Esophagus muscularis mucosa (tissue), 4 donors: ENCODE measurements around the gene PLD1.

Experiments used
- EP300 ChIP-seq: sonication (generic); formaldehyde crosslinking; IDR thresholded peaks from one replicate; pipeline ENCODE4 v1.6.1; 2017; ENCODE audit warnings: antibody characterized with exemption
- POLR2A ChIP-seq: fragments of 450-650 bp; IDR thresholded peaks from one replicate; pipeline ENCODE4 v1.6.1; 2017; ENCODE audit warnings: antibody characterized with exemption, moderate library complexity, mild to moderate bottlenecking, low read depth
- POLR2AphosphoS5 ChIP-seq, 2 donors: sonication (generic); formaldehyde crosslinking; IDR thresholded peaks; one replicate each; pipeline ENCODE4 v1.6.1; 2017; ENCODE audit warnings: antibody characterized with exemption in 2 of 2
- TF ChIP-seq, protein P1 (sequence below), 3 experiments: fragments of 200-600 bp in 2 of 3; fragments of 450-650 bp in 1 of 3; sonication (generic) in 2 of 3; IDR thresholded peaks; one replicate each; pipeline ENCODE4 v1.5.1; 2017 to 2019; ENCODE audit warnings: antibody characterized with exemption in 3 of 3, mild to moderate bottlenecking in 2 of 3, moderate library complexity in 1 of 3

DNA sequence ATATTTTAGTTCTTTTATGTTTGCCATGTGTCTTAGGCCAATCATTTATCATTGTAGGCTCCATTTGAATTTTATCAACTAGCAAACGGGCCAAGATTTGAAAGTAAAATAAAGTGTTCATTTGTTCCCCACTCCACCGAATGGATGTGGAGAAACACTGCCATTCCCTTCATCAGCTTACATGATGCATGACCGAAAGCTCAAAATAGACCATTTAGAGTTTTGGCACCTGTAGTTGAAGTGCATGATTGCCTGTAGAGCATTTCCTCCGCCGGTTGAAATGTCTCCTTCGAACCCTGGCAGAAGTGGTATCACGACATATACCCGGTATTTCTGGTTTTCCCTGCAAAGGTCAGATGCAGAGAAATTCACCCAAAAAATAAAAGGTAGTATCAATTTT lies 165.6 kb downstream of the PLD1 start:
- TF ChIP-seq POLR2A (no peak), EP300 (no peak), POLR2AphosphoS5 (IDR thresholded peaks at IDR 0.05) (no peak)
- TF ChIP-seq, protein P1, sequence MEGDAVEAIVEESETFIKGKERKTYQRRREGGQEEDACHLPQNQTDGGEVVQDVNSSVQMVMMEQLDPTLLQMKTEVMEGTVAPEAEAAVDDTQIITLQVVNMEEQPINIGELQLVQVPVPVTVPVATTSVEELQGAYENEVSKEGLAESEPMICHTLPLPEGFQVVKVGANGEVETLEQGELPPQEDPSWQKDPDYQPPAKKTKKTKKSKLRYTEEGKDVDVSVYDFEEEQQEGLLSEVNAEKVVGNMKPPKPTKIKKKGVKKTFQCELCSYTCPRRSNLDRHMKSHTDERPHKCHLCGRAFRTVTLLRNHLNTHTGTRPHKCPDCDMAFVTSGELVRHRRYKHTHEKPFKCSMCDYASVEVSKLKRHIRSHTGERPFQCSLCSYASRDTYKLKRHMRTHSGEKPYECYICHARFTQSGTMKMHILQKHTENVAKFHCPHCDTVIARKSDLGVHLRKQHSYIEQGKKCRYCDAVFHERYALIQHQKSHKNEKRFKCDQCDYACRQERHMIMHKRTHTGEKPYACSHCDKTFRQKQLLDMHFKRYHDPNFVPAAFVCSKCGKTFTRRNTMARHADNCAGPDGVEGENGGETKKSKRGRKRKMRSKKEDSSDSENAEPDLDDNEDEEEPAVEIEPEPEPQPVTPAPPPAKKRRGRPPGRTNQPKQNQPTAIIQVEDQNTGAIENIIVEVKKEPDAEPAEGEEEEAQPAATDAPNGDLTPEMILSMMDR (IDR thresholded peaks at IDR 0.05), result no peak
